ENCODE data around the gene NPIPA8. TPM values are rescaled to one million over a fixed set of nuclear protein-coding genes. Genes with fewer than 3 reads are reported as not detected.
"Not testable (repeated sequence)": the region's sequence is repeated elsewhere in the genome, so short reads cannot be mapped to it uniquely, and the experiment has no call there.

Gene NPIPA8
- polyA plus RNA-seq, result 10 to 100 TPM in 1 of 2 donors, 1 to 10 TPM in 1; 7.2 to 15.6 TPM

GRCh38 chr16:18336636-18337035 lies at the start of gene NPIPA8:
Gene NPIPA8 (minus strand): TSS chr16:18336736. CDS start chr16:18332662, 4,074 bp downstream.
- no CpG with 5 or more reads among the region's 21 CpGs for WGBS, 2 donors
- not testable (repeated sequence) for H3K36me3 ChIP-seq (ENCODE audit: control insufficient read depth in 2 of 2, insufficient read depth in 2 of 2, low read length in 1 of 2); H3K27ac ChIP-seq (ENCODE audit: low read depth in 2 of 2, low read length in 1 of 2); H3K4me3 ChIP-seq (ENCODE audit: low read depth in 1 of 2, low read length in 2 of 2); H3K4me1 ChIP-seq (ENCODE audit: control insufficient read depth in 2 of 2, insufficient read depth in 2 of 2, low read length in 1 of 2); H3K27me3 ChIP-seq (ENCODE audit: control insufficient read depth in 1 of 2, insufficient read depth in 2 of 2, low read length in 2 of 2); H3K9me3 ChIP-seq (ENCODE audit: control insufficient read depth in 2 of 2, insufficient read depth in 1 of 2, low read depth in 1 of 2, low read length in 1 of 2)

- H3K9me3 ChIP-seq (ENCODE audit: control insufficient read depth in 2 of 2, insufficient read depth in 1 of 2, low read depth in 1 of 2, low read length in 1 of 2); H3K4me3 ChIP-seq (ENCODE audit: low read depth in 1 of 2, low read length in 2 of 2); H3K27ac ChIP-seq (ENCODE audit: low read depth in 2 of 2, low read length in 1 of 2); H3K36me3 ChIP-seq (ENCODE audit: control insufficient read depth in 2 of 2, insufficient read depth in 2 of 2, low read length in 1 of 2); H3K4me1 ChIP-seq (ENCODE audit: control insufficient read depth in 2 of 2, insufficient read depth in 2 of 2, low read length in 1 of 2); H3K27me3 ChIP-seq (ENCODE audit: control insufficient read depth in 1 of 2, insufficient read depth in 2 of 2, low read length in 2 of 2): not testable (repeated sequence)
- 98% methylated on average over 11 of the region's 33 CpGs; no CpG with 5 or more reads in 1 of the 2 donors for WGBS, 2 donors
Observed at GRCh38 chr16:18385285-18385684, 48.7 kb upstream of the NPIPA8 start.

DNA sequence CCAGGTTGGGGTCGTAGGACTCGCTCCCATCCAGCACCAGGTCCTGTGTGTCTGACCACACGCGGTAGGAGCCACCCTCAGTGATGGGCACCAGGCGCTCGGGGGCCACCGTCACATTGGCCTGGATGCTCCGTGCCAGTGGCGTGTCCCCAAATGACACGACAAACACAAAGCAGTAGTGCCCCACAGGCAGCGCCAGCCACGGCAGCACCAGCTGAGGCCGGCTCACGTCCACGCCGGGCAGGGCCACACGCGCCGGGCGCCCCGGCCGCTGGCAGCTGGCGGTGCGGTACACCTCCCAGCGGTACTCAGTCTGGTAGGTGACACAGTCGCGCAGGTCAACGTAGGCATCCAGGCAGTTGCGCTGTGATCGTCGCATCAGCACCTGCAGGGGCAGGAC lies 48.3 kb upstream of the NPIPA8 start:
- not testable (repeated sequence) for H3K27ac ChIP-seq (ENCODE audit: low read depth in 2 of 2, low read length in 1 of 2); H3K4me3 ChIP-seq (ENCODE audit: low read depth in 1 of 2, low read length in 2 of 2); H3K4me1 ChIP-seq (ENCODE audit: control insufficient read depth in 2 of 2, insufficient read depth in 2 of 2, low read length in 1 of 2); H3K9me3 ChIP-seq (ENCODE audit: control insufficient read depth in 2 of 2, insufficient read depth in 1 of 2, low read depth in 1 of 2, low read length in 1 of 2); H3K36me3 ChIP-seq (ENCODE audit: control insufficient read depth in 2 of 2, insufficient read depth in 2 of 2, low read length in 1 of 2); H3K27me3 ChIP-seq (ENCODE audit: control insufficient read depth in 1 of 2, insufficient read depth in 2 of 2, low read length in 2 of 2)
- no CpG with 5 or more reads among the region's 31 CpGs for WGBS, 2 donors

DNA sequence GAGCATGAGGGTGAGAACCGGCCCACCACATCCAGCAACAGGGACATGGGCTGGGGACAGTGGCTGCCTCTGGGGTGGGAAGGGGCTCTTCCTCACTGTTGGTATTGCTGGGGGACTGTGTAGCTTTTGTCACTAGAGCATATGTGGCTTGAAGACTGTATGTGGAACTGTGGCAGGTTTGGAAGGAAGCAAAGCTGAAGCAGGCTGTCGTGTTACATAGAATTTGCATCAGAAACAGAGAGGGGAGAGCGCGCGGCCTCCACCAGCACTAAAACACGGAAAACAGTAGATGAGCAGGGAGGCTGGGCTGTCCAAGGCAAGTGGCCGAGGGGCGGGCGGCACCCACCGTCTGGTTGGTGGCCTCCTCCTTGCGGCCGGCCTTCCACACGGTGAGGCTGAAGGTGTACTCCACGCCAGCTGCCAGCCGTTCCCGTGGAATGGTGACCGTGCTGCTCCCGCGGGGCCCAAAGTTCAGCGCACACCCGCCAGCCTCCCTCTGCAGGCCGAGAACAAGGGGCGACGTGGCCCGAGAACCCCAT lies 47.6 kb upstream of the NPIPA8 start:
- not testable (repeated sequence) for H3K36me3 ChIP-seq (ENCODE audit: control insufficient read depth in 2 of 2, insufficient read depth in 2 of 2, low read length in 1 of 2); H3K4me3 ChIP-seq (ENCODE audit: low read depth in 1 of 2, low read length in 2 of 2); H3K4me1 ChIP-seq (ENCODE audit: control insufficient read depth in 2 of 2, insufficient read depth in 2 of 2, low read length in 1 of 2); H3K27ac ChIP-seq (ENCODE audit: low read depth in 2 of 2, low read length in 1 of 2); H3K27me3 ChIP-seq (ENCODE audit: control insufficient read depth in 1 of 2, insufficient read depth in 2 of 2, low read length in 2 of 2); H3K9me3 ChIP-seq (ENCODE audit: control insufficient read depth in 2 of 2, insufficient read depth in 1 of 2, low read depth in 1 of 2, low read length in 1 of 2)
- 80 to 96% methylated on average over 5 to 12 of the region's 25 CpGs for WGBS, 2 donors

GRCh38 chr16:18382696-18383095 lies 46.2 kb upstream of the NPIPA8 start:
- H3K4me1 ChIP-seq (ENCODE audit: control insufficient read depth in 2 of 2, insufficient read depth in 2 of 2, low read length in 1 of 2); H3K4me3 ChIP-seq (ENCODE audit: low read depth in 1 of 2, low read length in 2 of 2); H3K36me3 ChIP-seq (ENCODE audit: control insufficient read depth in 2 of 2, insufficient read depth in 2 of 2, low read length in 1 of 2); H3K27ac ChIP-seq (ENCODE audit: low read depth in 2 of 2, low read length in 1 of 2); H3K27me3 ChIP-seq (ENCODE audit: control insufficient read depth in 1 of 2, insufficient read depth in 2 of 2, low read length in 2 of 2); H3K9me3 ChIP-seq (ENCODE audit: control insufficient read depth in 2 of 2, insufficient read depth in 1 of 2, low read depth in 1 of 2, low read length in 1 of 2): not testable (repeated sequence)
- 100% methylated on average over 1 of the region's 28 CpGs; no CpG with 5 or more reads in 1 of the 2 donors for WGBS, 2 donors

DNA sequence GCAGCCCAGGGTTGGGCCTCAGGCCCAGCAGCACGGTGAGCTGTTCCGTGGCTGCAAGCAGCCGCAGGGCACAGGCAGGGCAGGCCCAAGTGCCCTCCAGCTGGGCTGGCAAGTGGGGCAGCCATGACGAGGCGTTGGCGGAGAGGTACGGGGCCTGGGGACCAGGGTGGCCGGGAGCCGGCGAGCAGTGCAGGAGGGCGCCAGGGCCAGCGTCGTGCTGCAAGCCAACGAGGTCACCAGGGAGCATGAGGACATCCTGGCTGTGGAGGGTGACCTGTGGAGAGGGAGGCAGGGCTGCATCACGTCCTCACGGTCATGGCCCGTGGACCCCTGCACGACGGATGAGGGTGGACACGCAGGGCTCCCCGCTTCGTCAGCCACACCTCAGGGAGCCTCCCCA lies 11.2 kb upstream of the NPIPA8 start:
- WGBS, 2 donors, result 84% methylated on average over 4 of the region's 22 CpGs; no CpG with 5 or more reads in 1 of the 2 donors

DNA sequence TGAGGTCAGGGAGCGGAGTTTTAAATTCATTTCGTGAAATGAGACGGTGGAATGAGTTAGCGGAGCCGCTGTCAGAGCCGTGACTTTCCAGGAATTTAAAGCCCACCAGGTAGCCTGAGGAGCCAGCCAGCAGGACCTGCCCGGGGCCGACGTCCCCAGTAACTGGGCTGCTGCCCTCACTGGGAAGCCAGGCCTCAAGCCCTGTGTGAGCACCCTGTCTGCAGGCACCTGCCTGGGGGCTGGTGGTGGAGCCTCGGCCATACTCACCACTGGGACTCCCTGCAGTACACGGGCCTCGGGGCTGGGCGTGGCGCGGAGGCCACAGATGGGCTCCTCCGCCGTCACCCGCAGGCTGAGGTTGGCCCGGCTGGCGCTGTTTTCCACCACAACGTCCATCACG lies 10.5 kb upstream of the NPIPA8 start:
- 88 to 92% methylated on average over 4 to 5 of the region's 22 CpGs for WGBS, 2 donors
- H3K27ac ChIP-seq (ENCODE audit: low read depth in 2 of 2, low read length in 1 of 2); H3K4me1 ChIP-seq (ENCODE audit: control insufficient read depth in 2 of 2, insufficient read depth in 2 of 2, low read length in 1 of 2): not testable (repeated sequence)

More for the DNA sequence above, 11.2 kb upstream of the NPIPA8 start:
- not testable (repeated sequence) for H3K27ac ChIP-seq (ENCODE audit: low read depth in 2 of 2, low read length in 1 of 2); H3K4me3 ChIP-seq (ENCODE audit: low read depth in 1 of 2, low read length in 2 of 2); H3K4me1 ChIP-seq (ENCODE audit: control insufficient read depth in 2 of 2, insufficient read depth in 2 of 2, low read length in 1 of 2); H3K27me3 ChIP-seq (ENCODE audit: control insufficient read depth in 1 of 2, insufficient read depth in 2 of 2, low read length in 2 of 2); H3K9me3 ChIP-seq (ENCODE audit: control insufficient read depth in 2 of 2, insufficient read depth in 1 of 2, low read depth in 1 of 2, low read length in 1 of 2); H3K36me3 ChIP-seq (ENCODE audit: control insufficient read depth in 2 of 2, insufficient read depth in 2 of 2, low read length in 1 of 2)

GRCh38 chr16:18344634-18345033 lies 8.1 kb upstream of the NPIPA8 start:
- not testable (repeated sequence) for H3K27ac ChIP-seq (ENCODE audit: low read depth in 2 of 2, low read length in 1 of 2); H3K36me3 ChIP-seq (ENCODE audit: control insufficient read depth in 2 of 2, insufficient read depth in 2 of 2, low read length in 1 of 2); H3K4me1 ChIP-seq (ENCODE audit: control insufficient read depth in 2 of 2, insufficient read depth in 2 of 2, low read length in 1 of 2); H3K9me3 ChIP-seq (ENCODE audit: control insufficient read depth in 2 of 2, insufficient read depth in 1 of 2, low read depth in 1 of 2, low read length in 1 of 2); H3K4me3 ChIP-seq (ENCODE audit: low read depth in 1 of 2, low read length in 2 of 2); H3K27me3 ChIP-seq (ENCODE audit: control insufficient read depth in 1 of 2, insufficient read depth in 2 of 2, low read length in 2 of 2)
- no CpG with 5 or more reads among the region's 18 CpGs for WGBS, 2 donors

More for the DNA sequence above, 10.5 kb upstream of the NPIPA8 start:
- H3K4me3 ChIP-seq (ENCODE audit: low read depth in 1 of 2, low read length in 2 of 2); H3K27me3 ChIP-seq (ENCODE audit: control insufficient read depth in 1 of 2, insufficient read depth in 2 of 2, low read length in 2 of 2); H3K36me3 ChIP-seq (ENCODE audit: control insufficient read depth in 2 of 2, insufficient read depth in 2 of 2, low read length in 1 of 2); H3K9me3 ChIP-seq (ENCODE audit: control insufficient read depth in 2 of 2, insufficient read depth in 1 of 2, low read depth in 1 of 2, low read length in 1 of 2): not testable (repeated sequence)

GRCh38 chr16:18341986-18342385 lies 5.5 kb upstream of the NPIPA8 start:
- WGBS, 2 donors, result 71% methylated on average over 1 of the region's 1 CpG; no CpG with 5 or more reads in 1 of the 2 donors
- not testable (repeated sequence) for H3K27ac ChIP-seq (ENCODE audit: low read depth in 2 of 2, low read length in 1 of 2); H3K4me1 ChIP-seq (ENCODE audit: control insufficient read depth in 2 of 2, insufficient read depth in 2 of 2, low read length in 1 of 2); H3K36me3 ChIP-seq (ENCODE audit: control insufficient read depth in 2 of 2, insufficient read depth in 2 of 2, low read length in 1 of 2); H3K27me3 ChIP-seq (ENCODE audit: control insufficient read depth in 1 of 2, insufficient read depth in 2 of 2, low read length in 2 of 2); H3K4me3 ChIP-seq (ENCODE audit: low read depth in 1 of 2, low read length in 2 of 2); H3K9me3 ChIP-seq (ENCODE audit: control insufficient read depth in 2 of 2, insufficient read depth in 1 of 2, low read depth in 1 of 2, low read length in 1 of 2)

GRCh38 chr16:18341417-18341960 lies 5.0 kb upstream of the NPIPA8 start:
- not testable (repeated sequence) for H3K4me3 ChIP-seq (ENCODE audit: low read depth in 1 of 2, low read length in 2 of 2); H3K27ac ChIP-seq (ENCODE audit: low read depth in 2 of 2, low read length in 1 of 2); H3K27me3 ChIP-seq (ENCODE audit: control insufficient read depth in 1 of 2, insufficient read depth in 2 of 2, low read length in 2 of 2); H3K36me3 ChIP-seq (ENCODE audit: control insufficient read depth in 2 of 2, insufficient read depth in 2 of 2, low read length in 1 of 2); H3K9me3 ChIP-seq (ENCODE audit: control insufficient read depth in 2 of 2, insufficient read depth in 1 of 2, low read depth in 1 of 2, low read length in 1 of 2); H3K4me1 ChIP-seq (ENCODE audit: control insufficient read depth in 2 of 2, insufficient read depth in 2 of 2, low read length in 1 of 2)
- WGBS, 2 donors, result 90 to 96% methylated on average over 1 of the region's 28 CpGs
